Limb (tissue), 2 donors: ENCODE measurements around the gene KRT83.
A peak's percentile ranks its signal among the peaks of the same experiment; 100 is the strongest.

Source experiments
- DNase-seq, 2 donors: peaks; one replicate each; pipeline ENCODE4 v3.0.0-alpha.2; 2016; ENCODE audit errors: extremely low spot score in 2 of 2

KRT83 gene

GRCh38 chr12:52267266-52267665 lies 53.9 kb downstream of the KRT83 start:
- no peak for DNase-seq

- DNase-seq, result no peak
Observed at GRCh38 chr12:52266514-52266913, 54.7 kb downstream of the KRT83 start.

GRCh38 chr12:52264435-52264825 lies 56.8 kb downstream of the KRT83 start:
- DNase-seq, result peak in 1 of 2 donors; percentile 24
